ENCODE data around the gene RARRES1. TPM values are rescaled to one million over a fixed set of nuclear protein-coding genes. Genes with fewer than 3 reads are reported as not detected.

The RARRES1 gene
- total and polyA plus RNA-seq, 7 donors, result 0.69 to 28.1 (median 2.9) TPM

- H3K27ac ChIP-seq, result no peak overlapping the region
- H3K9me3 ChIP-seq, result no peaks in the 10 kb centered on the region
- H3K36me3 ChIP-seq (ENCODE audit: insufficient read depth in 1 of 2, low read depth in 1 of 2), result no peaks in the 10 kb centered on the region
- no peaks in the 10 kb centered on the region for H3K27me3 ChIP-seq (ENCODE audit: insufficient read depth in 3 of 3, low read length in 2 of 3)
- no peak overlapping the region for H3K4me3 ChIP-seq
- intact Hi-C loops (cut with DNase I), result loop anchor here (5.0 kb wide), 2 partner anchors 39 to 64 kb away; no protein-coding TSS in a partner anchor
- DNase-seq (no peak), ATAC-seq (no peak)
- 39 to 60% (median 44%) methylated on average over 4 of the region's 4 CpGs for WGBS, 3 donors
- TF ChIP-seq, protein P1, sequence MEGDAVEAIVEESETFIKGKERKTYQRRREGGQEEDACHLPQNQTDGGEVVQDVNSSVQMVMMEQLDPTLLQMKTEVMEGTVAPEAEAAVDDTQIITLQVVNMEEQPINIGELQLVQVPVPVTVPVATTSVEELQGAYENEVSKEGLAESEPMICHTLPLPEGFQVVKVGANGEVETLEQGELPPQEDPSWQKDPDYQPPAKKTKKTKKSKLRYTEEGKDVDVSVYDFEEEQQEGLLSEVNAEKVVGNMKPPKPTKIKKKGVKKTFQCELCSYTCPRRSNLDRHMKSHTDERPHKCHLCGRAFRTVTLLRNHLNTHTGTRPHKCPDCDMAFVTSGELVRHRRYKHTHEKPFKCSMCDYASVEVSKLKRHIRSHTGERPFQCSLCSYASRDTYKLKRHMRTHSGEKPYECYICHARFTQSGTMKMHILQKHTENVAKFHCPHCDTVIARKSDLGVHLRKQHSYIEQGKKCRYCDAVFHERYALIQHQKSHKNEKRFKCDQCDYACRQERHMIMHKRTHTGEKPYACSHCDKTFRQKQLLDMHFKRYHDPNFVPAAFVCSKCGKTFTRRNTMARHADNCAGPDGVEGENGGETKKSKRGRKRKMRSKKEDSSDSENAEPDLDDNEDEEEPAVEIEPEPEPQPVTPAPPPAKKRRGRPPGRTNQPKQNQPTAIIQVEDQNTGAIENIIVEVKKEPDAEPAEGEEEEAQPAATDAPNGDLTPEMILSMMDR (IDR thresholded peaks at IDR 0.05), result no peak
- peaks cover 20% of the 10 kb centered on the region for H3K4me1 ChIP-seq
Observed at GRCh38 chr3:158728061-158728377, 4.2 kb downstream of the RARRES1 start.

- H3K4me1 ChIP-seq, result peaks cover 20% of the 10 kb centered on the region
- no peaks in the 10 kb centered on the region for H3K27me3 ChIP-seq (ENCODE audit: insufficient read depth in 3 of 3, low read length in 2 of 3)
- H3K9me3 ChIP-seq, result no peaks in the 10 kb centered on the region
- DNase-seq (no peak), ATAC-seq (peak; percentile 40 to 68 (median 54))
- H3K36me3 ChIP-seq (ENCODE audit: insufficient read depth in 1 of 2, low read depth in 1 of 2), result no peaks in the 10 kb centered on the region
- TF ChIP-seq, protein P1 (IDR thresholded peaks at IDR 0.05), result peak; percentile 81
- peak overlapping the region; percentile 40 for H3K27ac ChIP-seq
- WGBS, 3 donors, result 31 to 34% (median 34%) methylated on average over 10 of the region's 10 CpGs
- H3K4me3 ChIP-seq, result no peak overlapping the region
- intact Hi-C loops (cut with DNase I), result loop anchor here (1.0 to 5.0 kb wide), 3 partner anchors 40 to 65 kb away; no protein-coding TSS in a partner anchor
Observed at GRCh38 chr3:158727206-158728060, 4.8 kb downstream of the RARRES1 start.

GRCh38 chr3:158725348-158726011, 6.8 kb downstream of the RARRES1 start:
- intact Hi-C loops (cut with DNase I), result loop anchor here (5.0 kb wide), 2 partner anchors 42 to 67 kb away; no protein-coding TSS in a partner anchor
- H3K9me3 ChIP-seq, result no peaks in the 10 kb centered on the region
- H3K4me3 ChIP-seq, result no peak overlapping the region
- ATAC-seq (peak; percentile 48 to 75 (median 66)), DNase-seq (peak in 1 of 2 donors; percentile 49)
- H3K27me3 ChIP-seq (ENCODE audit: insufficient read depth in 3 of 3, low read length in 2 of 3), result no peaks in the 10 kb centered on the region
- WGBS, 3 donors, result 19 to 36% (median 23%) methylated on average over 9 of the region's 9 CpGs
- H3K27ac ChIP-seq, result peak overlapping the region; percentile 19
- TF ChIP-seq, protein P1 (IDR thresholded peaks at IDR 0.05), result no peak
- peaks cover 13% of the 10 kb centered on the region for H3K4me1 ChIP-seq
- no peaks in the 10 kb centered on the region for H3K36me3 ChIP-seq (ENCODE audit: insufficient read depth in 1 of 2, low read depth in 1 of 2)

- no peak for DNase-seq
- peaks cover 13% of the 10 kb centered on the region for H3K4me1 ChIP-seq
- no peaks in the 10 kb centered on the region for H3K9me3 ChIP-seq
- no peaks in the 10 kb centered on the region for H3K36me3 ChIP-seq (ENCODE audit: insufficient read depth in 1 of 2, low read depth in 1 of 2)
- no peaks in the 10 kb centered on the region for H3K27me3 ChIP-seq (ENCODE audit: insufficient read depth in 3 of 3, low read length in 2 of 3)
- 84 to 92% (median 91%) methylated on average over 7 of the region's 7 CpGs for WGBS, 3 donors
- TF ChIP-seq, protein P1 (IDR thresholded peaks at IDR 0.05), result no peak
- intact Hi-C loops (cut with DNase I), result no loop called here
- no peak overlapping the region for H3K27ac ChIP-seq
- no peak overlapping the region for H3K4me3 ChIP-seq
- ATAC-seq, result no peak
Observed at GRCh38 chr3:158723991-158724390, 8.3 kb downstream of the RARRES1 start.

Measured in psoas muscle (tissue), 8 donors.